Renal cortex interstitium (tissue), 11 donors: ENCODE measurements around the gene FAM131B. TPM values are rescaled to one million over a fixed set of nuclear protein-coding genes. Genes with fewer than 3 reads are reported as not detected.

ENCODE experiments used
- DNase-seq, 11 donors: peaks; one replicate each; pipeline ENCODE4 v3.0.0-alpha.2; 2013; ENCODE audit warnings: low read depth in 9 of 11, low spot score in 4 of 11; ENCODE audit errors: extremely low read depth in 1 of 11
- polyA plus RNA-seq, 3 donors: library from polyadenylated mRNA; unstranded; fragments of 120-200 nt; gene quantifications; one replicate each; pipeline ENCODE4 v1.2.1, GENCODE V29; 2013; ENCODE audit not compliant: insufficient read length in 3 of 3

The FAM131B gene
- polyA plus RNA-seq, 3 donors, result 2.6 to 2.7 (median 2.6) TPM

DNA sequence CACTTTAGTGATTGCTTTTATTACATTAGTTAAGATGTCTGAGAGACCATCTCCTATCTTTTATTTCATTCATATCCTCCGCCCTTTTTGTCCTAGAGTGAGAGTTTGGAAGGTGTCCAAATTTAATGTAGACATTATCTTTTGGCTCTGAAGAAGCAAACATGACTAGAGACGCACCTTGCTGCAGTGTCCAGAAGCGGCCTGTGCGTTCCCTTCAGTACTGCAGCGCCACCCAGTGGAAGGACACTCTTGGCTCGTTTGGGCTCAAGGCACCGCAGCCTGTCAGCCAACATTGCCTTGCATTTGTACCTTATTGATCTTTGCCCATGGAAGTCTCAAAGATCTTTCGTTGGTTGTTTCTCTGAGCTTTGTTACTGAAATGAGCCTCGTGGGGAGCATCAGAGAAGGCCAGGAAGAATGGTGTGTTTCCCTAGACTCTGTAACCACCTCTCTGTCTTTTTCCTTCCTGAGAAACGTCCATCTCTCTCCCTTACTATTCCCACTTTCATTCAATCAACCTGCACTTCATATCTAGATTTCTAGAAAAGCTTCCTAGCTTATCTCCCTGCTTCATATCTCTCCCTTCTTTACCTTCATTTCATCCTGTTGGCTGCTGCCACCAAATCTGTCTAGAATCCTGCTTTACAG is 57.0 kb downstream of the FAM131B start:
- DNase-seq, result no peak

- no peak for DNase-seq
These were observed 57.6 kb downstream of the FAM131B start for GRCh38 chr7:143304938-143305337.

- DNase-seq, result no peak
These were observed 58.8 kb downstream of the FAM131B start for GRCh38 chr7:143303733-143304132.

Other genes starting within 250 kb of the FAM131B start
- gene PIP, start 230.6 kb downstream of the FAM131B start, polyA plus RNA-seq, result not detected
- gene TAS2R39, start 179.3 kb downstream of the FAM131B start, polyA plus RNA-seq, result not detected
- not detected for gene TAS2R40, start 140.7 kb downstream of the FAM131B start, polyA plus RNA-seq
- 100 to 1,000 TPM; 182 to 219 (median 191) TPM for gene GSTK1, start 99.3 kb downstream of the FAM131B start, polyA plus RNA-seq
- 10 to 100 TPM; 48.7 to 58.1 (median 55.9) TPM for gene TMEM139, start 77.8 kb downstream of the FAM131B start, polyA plus RNA-seq
- 10 to 100 TPM; 47.5 to 58.4 (median 53.1) TPM for gene CASP2, start 74.4 kb downstream of the FAM131B start, polyA plus RNA-seq
- gene CLCN1, start 46.6 kb downstream of the FAM131B start, polyA plus RNA-seq, result under 1 TPM; 0.15 to 0.23 (median 0.20) TPM
- 10 to 100 TPM; 70.1 to 96.0 (median 92.8) TPM for gene ZYX, start 18.6 kb upstream of the FAM131B start, polyA plus RNA-seq
- 10 to 100 TPM; 18.3 to 19.6 (median 18.9) TPM for gene EPHA1, start 46.1 kb upstream of the FAM131B start, polyA plus RNA-seq
- gene TAS2R60, start 80.7 kb upstream of the FAM131B start, polyA plus RNA-seq, result not detected
- gene TAS2R41, start 115.2 kb upstream of the FAM131B start, polyA plus RNA-seq, result not detected
- 1 to 10 TPM in 2 of 3 donors, under 1 TPM in 1; 0.43 to 1.7 (median 1.5) TPM for gene CTAGE15, start 209.1 kb upstream of the FAM131B start, polyA plus RNA-seq